RWPE2 (cell line): Measurements from ENCODE around the gene YES1.
A peak's percentile ranks its signal among the peaks of the same experiment; 100 is the strongest.

Experiments
- ATAC-seq: fragments of 200-7000 bp; cut with Tn5 transposase; 3 replicates; pipeline ENCODE4 v1.9.1; 2021; ENCODE audit warnings: low read depth
- DNase-seq: peaks from one replicate; pipeline ENCODE4 v3.0.0-alpha.2; 2020; ENCODE audit warnings: low spot score
- H3K27ac ChIP-seq: fragments of 450-650 bp; 2 replicates; pipeline ENCODE4 v1.5.1; 2017; ENCODE audit warnings: mild to moderate bottlenecking; ENCODE audit not compliant: poor library complexity, severe bottlenecking
- H3K27me3 ChIP-seq: fragments of 250-450 bp; sonication (Bioruptor Pico); 2 replicates; pipeline ENCODE4 v1.5.1; 2021; ENCODE audit warnings: mild to moderate bottlenecking, moderate library complexity; ENCODE audit not compliant: insufficient read depth, poor library complexity, severe bottlenecking
- H3K36me3 ChIP-seq: fragments of 250-450 bp; sonication (Bioruptor Pico); 2 replicates; pipeline ENCODE4 v1.5.1; 2020; ENCODE audit warnings: low read depth, mild to moderate bottlenecking, moderate library complexity
- H3K4me1 ChIP-seq: fragments of 250-450 bp; sonication (Bioruptor Pico); 2 replicates; pipeline ENCODE4 v1.5.1; 2021; ENCODE audit warnings: mild to moderate bottlenecking, moderate library complexity; ENCODE audit not compliant: insufficient read depth, poor library complexity, severe bottlenecking
- H3K4me3 ChIP-seq: fragments of 250-450 bp; sonication (Bioruptor Pico); 2 replicates; pipeline ENCODE4 v1.5.1; 2021; ENCODE audit warnings: mild to moderate bottlenecking, moderate library complexity; ENCODE audit not compliant: severe bottlenecking
- H3K9me3 ChIP-seq: fragments of 250-450 bp; sonication (Bioruptor Pico); 2 replicates; pipeline ENCODE4 v1.5.1; 2021; ENCODE audit warnings: mild to moderate bottlenecking, moderate library complexity; ENCODE audit not compliant: severe bottlenecking
- TF ChIP-seq, protein P1 (sequence below): fragments of 450-650 bp; IDR thresholded peaks from one replicate; pipeline ENCODE4 v1.5.1; 2017; ENCODE audit warnings: mild to moderate bottlenecking, moderate library complexity; ENCODE audit not compliant: poor library complexity, severe bottlenecking

YES1 gene

DNA sequence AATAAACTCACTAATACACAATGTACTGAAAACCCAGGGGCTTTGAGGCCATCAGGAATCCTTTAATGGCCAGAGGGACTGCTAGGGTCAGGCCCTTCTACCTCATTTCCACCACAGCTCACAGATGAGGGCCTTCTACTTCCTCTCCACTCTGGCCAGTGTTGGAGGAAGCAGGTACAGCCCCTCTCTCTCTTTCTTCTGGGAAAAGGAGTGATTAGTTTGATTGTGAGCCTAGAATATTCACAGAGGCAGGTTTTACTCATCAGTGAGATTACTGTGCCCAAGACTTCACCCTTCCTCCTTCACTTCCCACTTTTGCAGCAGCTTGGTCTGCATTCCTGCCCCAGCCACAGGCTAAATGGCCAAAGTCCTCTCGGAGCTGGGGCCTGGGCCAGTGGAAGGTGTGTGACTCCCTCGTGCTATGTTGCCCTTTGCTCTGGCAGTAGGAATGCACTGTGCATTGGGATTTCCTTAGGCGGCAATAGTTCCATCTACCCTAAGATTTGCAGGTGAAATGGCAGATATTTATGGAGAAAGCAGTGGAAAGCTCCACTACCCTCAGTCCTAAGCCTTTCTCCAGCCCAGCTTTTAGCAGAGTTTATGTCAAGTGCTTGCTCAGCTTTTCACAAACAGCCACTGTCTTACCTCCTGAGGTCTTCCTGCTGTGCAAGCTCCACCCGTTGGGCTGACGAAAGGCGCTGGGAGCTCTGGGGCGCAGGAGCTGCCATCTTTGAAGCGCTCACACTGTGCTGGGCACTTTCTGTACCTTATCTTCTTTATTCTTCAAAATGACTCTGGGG is 36.2 kb upstream of the YES1 start:
- H3K27me3 ChIP-seq: no peaks in the 10 kb centered on the region
- TF ChIP-seq, protein P1, sequence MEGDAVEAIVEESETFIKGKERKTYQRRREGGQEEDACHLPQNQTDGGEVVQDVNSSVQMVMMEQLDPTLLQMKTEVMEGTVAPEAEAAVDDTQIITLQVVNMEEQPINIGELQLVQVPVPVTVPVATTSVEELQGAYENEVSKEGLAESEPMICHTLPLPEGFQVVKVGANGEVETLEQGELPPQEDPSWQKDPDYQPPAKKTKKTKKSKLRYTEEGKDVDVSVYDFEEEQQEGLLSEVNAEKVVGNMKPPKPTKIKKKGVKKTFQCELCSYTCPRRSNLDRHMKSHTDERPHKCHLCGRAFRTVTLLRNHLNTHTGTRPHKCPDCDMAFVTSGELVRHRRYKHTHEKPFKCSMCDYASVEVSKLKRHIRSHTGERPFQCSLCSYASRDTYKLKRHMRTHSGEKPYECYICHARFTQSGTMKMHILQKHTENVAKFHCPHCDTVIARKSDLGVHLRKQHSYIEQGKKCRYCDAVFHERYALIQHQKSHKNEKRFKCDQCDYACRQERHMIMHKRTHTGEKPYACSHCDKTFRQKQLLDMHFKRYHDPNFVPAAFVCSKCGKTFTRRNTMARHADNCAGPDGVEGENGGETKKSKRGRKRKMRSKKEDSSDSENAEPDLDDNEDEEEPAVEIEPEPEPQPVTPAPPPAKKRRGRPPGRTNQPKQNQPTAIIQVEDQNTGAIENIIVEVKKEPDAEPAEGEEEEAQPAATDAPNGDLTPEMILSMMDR: no peak
- no peak for DNase-seq
- no peak overlapping the region for H3K27ac ChIP-seq
- no peaks in the 10 kb centered on the region for H3K36me3 ChIP-seq
- no peak overlapping the region for H3K4me3 ChIP-seq
- peaks cover 4% of the 10 kb centered on the region for H3K4me1 ChIP-seq
- peaks cover 2% of the 10 kb centered on the region for H3K9me3 ChIP-seq
- no peak for ATAC-seq

DNA sequence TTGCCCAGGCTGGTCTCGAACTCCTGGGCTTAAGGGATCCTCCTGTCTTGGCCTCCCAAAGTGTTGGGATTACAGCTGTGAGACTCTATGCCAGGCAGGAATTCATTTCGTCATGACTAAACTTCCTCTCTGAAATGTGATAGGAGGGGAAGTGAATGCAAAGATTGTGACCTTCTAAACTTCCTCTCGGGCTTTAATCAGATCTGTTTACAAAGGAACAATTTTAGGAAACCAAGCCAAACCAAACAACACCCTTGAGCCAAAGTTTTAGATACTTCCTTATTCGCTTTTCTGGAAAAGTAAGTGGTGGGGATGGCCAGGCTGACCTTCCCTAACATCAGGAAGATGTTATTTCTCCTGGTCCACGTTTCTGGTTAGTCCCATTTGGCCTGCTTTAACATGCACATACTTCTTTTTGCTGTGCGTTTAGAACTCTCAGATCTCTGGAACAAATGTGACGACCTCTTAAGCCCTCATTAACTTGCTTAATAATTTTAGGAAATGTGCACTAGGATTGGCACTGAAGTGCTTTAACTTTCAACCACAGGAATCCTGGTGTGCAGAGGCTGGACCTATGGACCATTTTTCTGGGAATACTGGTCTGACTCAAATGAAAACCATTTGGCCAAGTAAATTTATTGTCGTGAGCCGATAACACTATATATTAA is 33.2 kb upstream of the YES1 start:
- peaks cover 4% of the 10 kb centered on the region for H3K4me1 ChIP-seq
- ATAC-seq: peak; percentile 74
- H3K27ac ChIP-seq: peak overlapping the region; percentile 61
- no peaks in the 10 kb centered on the region for H3K27me3 ChIP-seq
- no peak overlapping the region for H3K4me3 ChIP-seq
- no peaks in the 10 kb centered on the region for H3K36me3 ChIP-seq
- no peak for DNase-seq
- TF ChIP-seq, protein P1: no peak
- H3K9me3 ChIP-seq: peaks cover 2% of the 10 kb centered on the region

- H3K4me1 ChIP-seq: peaks cover 4% of the 10 kb centered on the region
- H3K27me3 ChIP-seq: no peaks in the 10 kb centered on the region
- H3K4me3 ChIP-seq: no peak overlapping the region
- no peak for DNase-seq
- ATAC-seq: no peak
- no peaks in the 10 kb centered on the region for H3K9me3 ChIP-seq
- H3K27ac ChIP-seq: no peak overlapping the region
- no peaks in the 10 kb centered on the region for H3K36me3 ChIP-seq
- TF ChIP-seq, protein P1: no peak
These were observed 29.8 kb upstream of the YES1 start for GRCh38 chr18:841647-842370.

GRCh38 chr18:840516-840915 is 28.5 kb upstream of the YES1 start:
- H3K9me3 ChIP-seq: no peaks in the 10 kb centered on the region
- ATAC-seq (no peak), DNase-seq (no peak)
- no peak overlapping the region for H3K27ac ChIP-seq
- no peaks in the 10 kb centered on the region for H3K36me3 ChIP-seq
- no peaks in the 10 kb centered on the region for H3K27me3 ChIP-seq
- H3K4me3 ChIP-seq: no peak overlapping the region
- TF ChIP-seq, protein P1: no peak
- peaks cover 4% of the 10 kb centered on the region for H3K4me1 ChIP-seq
